Left lobe of liver (tissue), 2 donors: ENCODE results near the gene CATSPERZ. TPM values are rescaled to one million over a fixed set of nuclear protein-coding genes. Genes with fewer than 3 reads are reported as not detected.
A peak's percentile ranks its signal among the peaks of the same experiment; 100 is the strongest.

ENCODE experiments used
- ATAC-seq: fragments of 200-7000 bp; cut with Tn5 transposase; one replicate; pipeline ENCODE4 v1.9.1; 2020; ENCODE audit warnings: mild to moderate bottlenecking, moderate library complexity
- DNase-seq: peaks from one replicate; pipeline ENCODE4 v3.0.0-alpha.2; 2020; ENCODE audit warnings: low spot score
- total RNA-seq: library from RNA; stranded (reverse); gene quantifications from one replicate; pipeline ENCODE4 v1.2.1, GENCODE V29; 2021
- donor health status: DM: no; HTN: no; CAD: no; lungs with moderate emphysema.
- donor health status: DM: no; HTN: yes; CAD: no.

Gene CATSPERZ
- total RNA-seq, 1 donor from 2014 or later = not detected

GRCh38 chr11:64263947-64264317 is 36.2 kb upstream of the CATSPERZ start:
- DNase-seq (no peak), ATAC-seq (no peak)

GRCh38 chr11:64264371-64264852 is 35.7 kb upstream of the CATSPERZ start:
- ATAC-seq = no peak
- DNase-seq = no peak

DNA sequence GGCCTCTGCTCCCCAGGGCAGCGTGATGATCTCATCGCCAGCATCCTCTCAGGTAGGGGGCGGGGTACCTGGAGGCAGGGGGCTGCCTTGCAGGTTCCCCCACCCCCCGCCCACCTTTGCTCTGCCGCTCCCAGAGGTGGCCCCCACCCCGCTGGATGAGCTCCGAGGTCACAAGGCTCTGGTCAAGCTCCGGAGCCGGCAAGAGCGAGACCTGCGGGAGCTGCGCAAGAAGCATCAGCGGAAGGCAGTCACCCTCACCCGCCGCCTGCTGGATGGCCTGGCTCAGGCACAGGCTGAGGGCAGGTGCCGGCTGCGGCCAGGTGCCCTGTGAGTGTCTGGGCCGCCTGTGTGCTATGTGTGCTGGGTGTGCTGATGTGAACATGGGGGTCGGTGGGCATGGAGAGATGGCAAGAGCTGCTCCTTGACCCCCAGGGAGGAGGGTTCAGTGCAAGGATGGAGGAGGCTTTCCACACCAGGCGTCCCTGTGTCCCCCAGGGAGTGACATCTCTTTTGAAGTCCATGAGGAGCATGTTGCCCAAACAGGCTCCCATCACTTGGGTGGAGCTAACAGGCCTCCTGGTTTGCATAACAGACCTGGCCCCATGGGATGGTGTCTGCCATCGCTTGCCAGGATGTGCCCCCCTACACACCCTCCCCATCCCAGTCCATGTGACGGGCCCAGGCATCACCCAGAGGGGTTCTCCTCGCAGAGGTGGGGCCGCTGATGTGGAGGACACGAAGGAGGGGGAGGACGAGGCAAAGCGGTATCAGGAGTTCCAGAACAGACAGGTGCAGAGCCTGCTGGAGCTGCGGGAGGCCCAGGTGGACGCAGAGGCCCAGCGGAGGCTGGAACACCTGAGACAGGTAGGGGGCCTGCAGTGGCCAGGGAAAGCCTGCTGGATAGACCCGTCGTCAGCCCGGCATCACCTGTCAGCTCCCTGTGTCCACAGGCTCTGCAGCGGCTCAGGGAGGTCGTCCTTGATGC is 34.7 kb upstream of the CATSPERZ start:
- ATAC-seq = no peak
- DNase-seq = no peak

DNA sequence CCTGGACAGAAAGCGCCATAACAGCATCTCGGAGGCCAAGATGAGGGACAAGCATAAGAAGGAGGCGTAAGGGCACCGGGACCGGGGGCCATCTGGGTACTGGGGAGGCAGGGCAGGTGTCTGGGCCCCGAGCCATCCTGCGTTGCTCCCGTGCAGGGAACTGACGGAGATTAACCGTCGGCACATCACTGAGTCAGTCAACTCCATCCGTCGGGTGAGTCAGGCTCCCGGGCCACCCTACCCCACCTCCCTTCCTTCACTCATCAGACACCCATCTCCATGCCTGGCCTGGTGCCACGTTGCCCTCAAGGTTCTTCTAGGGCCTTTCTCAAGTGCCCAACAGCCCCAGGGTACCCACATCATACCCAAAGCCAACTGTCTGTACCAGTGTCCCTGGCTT is 33.8 kb upstream of the CATSPERZ start:
- no peak for DNase-seq

GRCh38 chr11:64267207-64267945 is 32.8 kb upstream of the CATSPERZ start:
- DNase-seq (no peak), ATAC-seq (no peak)

More for the DNA sequence above, 33.8 kb upstream of the CATSPERZ start:
- no peak for ATAC-seq

GRCh38 chr11:64268025-64268892 is 31.9 kb upstream of the CATSPERZ start:
- peak; percentile 73 for DNase-seq
- no peak for ATAC-seq

DNA sequence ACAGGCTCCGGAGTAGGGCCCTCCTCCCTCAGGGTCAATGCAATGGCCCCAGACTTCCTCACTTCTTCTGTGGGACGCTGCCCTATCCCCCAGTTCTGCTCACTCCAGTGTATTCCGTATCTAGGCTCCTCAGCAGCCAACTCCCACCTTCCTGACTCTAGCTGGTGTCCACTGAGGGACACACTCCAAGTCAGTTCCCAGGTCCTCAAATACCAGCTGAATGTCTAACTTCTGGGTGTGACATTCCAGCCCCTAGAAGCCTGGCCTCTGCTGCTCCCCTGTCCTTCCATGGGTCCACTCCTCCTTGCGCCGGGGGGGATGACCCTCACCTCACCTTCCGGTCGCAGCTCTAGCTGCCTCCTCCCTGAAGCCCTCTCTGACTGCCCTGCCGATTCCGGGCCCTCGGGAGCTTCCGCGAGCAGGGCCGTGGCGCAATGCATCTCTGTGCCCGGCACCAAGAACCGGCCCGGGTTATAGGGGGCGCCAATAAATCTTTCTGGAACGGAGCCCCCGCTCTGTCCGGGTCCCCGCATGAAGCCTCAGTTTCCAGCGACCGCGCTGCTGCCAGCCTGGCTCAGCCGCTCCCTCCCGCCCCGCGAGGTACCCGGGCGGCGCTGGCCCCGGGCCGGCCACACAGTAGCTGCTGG is 31.1 kb upstream of the CATSPERZ start:
- ATAC-seq (peak; percentile 21), DNase-seq (peak; percentile 73)

DNA sequence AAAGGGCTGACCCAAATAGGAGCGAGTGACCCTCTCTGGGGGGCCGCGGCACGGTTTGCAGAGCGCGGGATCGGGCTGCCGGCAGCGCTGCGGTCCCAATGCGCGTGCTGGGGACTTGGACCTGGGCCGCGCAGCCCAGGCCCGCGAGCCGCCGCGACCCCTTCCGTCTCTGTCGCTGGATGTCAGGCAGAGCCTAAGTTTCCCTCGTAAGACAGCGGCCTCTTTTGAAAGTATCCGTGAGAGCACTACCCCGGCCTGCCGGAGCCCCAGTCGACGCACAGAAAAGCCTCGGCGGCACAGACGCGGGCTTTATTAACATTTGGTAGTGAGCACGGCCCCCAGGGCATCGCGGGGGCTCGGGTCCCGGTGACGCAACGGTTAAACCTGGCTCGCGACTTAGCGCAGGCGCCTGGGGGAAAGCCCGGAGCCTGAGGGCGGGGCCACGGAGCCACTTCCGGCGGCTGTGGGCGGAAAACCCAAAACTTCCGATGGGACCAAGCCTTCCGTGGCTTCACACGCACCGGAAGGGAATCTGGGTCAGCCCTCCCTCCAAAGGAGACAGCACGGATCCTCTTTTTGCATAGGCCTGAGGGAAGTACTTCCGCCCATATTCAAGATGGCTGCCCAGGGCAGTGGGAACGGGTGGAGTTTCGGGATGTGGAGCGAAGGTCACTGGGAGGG is 30.5 kb upstream of the CATSPERZ start:
- ATAC-seq = peak; percentile 77
- peak; percentile 99 for DNase-seq

GRCh38 chr11:64275031-64275800 is 24.9 kb upstream of the CATSPERZ start:
- no peak for ATAC-seq
- DNase-seq = no peak

DNA sequence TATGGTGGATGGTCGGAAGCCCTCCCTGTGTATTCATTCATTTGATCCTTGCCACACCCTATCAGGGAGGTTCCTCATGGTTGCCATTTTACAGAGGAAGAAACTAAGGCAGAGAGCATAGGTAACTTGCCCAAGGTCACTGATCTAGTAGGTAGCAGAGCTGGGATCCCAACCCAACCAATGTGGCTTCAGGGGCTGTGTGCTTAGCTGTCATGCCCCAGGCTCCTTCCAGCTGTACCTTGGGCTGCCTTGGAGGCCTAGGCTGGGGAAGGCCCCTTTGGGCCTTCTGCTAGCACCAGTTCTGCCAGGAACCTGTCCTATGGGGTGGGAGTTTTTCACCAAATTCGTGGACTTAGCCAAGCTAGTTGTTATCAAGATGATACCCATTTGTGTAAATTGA is 24.3 kb upstream of the CATSPERZ start:
- ATAC-seq = no peak
- no peak for DNase-seq

GRCh38 chr11:64276653-64277431 is 23.3 kb upstream of the CATSPERZ start:
- DNase-seq (no peak), ATAC-seq (no peak)

GRCh38 chr11:64278576-64279190 is 21.5 kb upstream of the CATSPERZ start:
- ATAC-seq (no peak), DNase-seq (no peak)

DNA sequence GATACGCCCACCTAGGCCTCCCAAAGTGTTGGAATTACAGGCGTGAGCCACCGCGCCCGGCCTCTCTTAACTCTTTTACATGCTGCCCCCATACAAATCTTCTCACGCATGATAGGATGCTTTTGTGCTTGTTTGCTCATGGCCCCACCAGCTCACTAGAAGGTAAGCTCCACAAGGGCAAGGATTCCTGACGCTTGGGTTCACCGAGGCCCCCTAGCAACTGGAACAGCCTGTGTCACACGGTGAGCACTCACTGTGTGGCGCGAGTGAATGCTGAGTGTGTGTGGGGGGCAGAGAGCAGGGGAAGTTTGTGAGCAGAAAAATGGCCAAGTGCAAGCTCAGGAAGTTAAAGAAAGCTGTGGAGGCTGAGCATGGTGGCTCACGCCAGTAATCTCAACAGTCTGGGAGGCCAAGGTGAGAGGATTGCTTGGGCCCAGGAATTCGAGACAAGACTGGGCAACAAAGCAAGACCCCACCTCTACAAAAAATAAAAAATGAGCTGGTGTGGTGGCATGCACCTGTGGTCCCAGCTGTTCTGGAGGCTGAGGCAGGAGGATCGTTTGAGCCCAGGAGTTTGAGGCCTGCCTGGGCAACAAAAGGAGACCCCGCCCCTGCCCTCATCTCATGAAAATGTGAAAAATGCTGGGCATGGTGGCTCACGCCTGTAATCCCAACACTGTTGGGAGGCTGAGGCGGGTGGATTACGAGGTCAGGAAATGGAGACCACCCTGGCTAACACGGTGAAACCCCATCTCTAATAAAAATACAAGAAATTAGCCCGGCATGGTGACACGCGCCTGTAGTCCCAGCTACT is 18.0 kb upstream of the CATSPERZ start:
- ATAC-seq (no peak), DNase-seq (no peak)

DNA sequence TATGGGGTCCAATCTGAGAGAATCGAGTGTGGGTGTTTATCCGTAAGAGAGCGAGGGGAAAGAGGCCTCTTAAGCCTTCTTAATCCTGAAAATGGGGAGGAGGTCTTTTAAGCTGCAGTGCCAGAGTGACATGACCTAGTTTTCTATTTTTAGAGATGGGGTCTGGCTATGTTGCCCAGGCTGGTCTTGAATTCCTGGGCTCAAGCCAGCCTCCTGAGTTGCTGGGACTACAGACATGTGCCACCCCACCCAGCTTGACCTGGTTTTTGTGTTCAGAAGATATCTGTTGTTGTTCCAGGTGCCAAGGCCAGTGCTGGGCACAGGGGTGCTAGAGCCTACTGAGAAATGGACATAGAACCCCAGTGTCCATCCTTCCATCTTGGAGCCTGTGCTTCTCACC is 17.1 kb upstream of the CATSPERZ start:
- no peak for ATAC-seq
- DNase-seq = no peak

- DNase-seq (peak; percentile 97), ATAC-seq (peak; percentile 86)
Measured at GRCh38 chr11:64284048-64284961, 15.9 kb upstream of the CATSPERZ start, which contains the start of gene BAD. TSS of gene BAD (minus strand) at chr11:64284665. CDS start at chr11:64284368, 297 bp downstream.
